Liver (tissue), 9 donors: ENCODE results near the gene ATG4B. TPM values are rescaled to one million over a fixed set of nuclear protein-coding genes. Genes with fewer than 3 reads are reported as not detected.
A peak's percentile ranks its signal among the peaks of the same experiment; 100 is the strongest.

Experiments used
- DNase-seq: peaks from one replicate; pipeline ENCODE4 v3.0.0-alpha.2; 2017; ENCODE audit warnings: low spot score
- H3K27ac ChIP-seq, 2 donors: one replicate each; pipeline ENCODE4 v1.7.0; 2013; ENCODE audit warnings: inconsistent platforms in 2 of 2, low read length in 2 of 2, control low read depth in 1 of 2, low read depth in 1 of 2, mild to moderate bottlenecking in 1 of 2
- H3K27me3 ChIP-seq, 4 donors: one replicate each; pipeline versions ENCODE4 v1.6.1 to v1.7.0; 2013; ENCODE audit warnings: low read length in 3 of 4, inconsistent platforms in 1 of 4, mild to moderate bottlenecking in 1 of 4, moderate library complexity in 1 of 4; ENCODE audit not compliant: control insufficient read depth in 4 of 4, insufficient read depth in 4 of 4
- H3K36me3 ChIP-seq, 4 donors: one replicate each; pipeline versions ENCODE4 v1.6.1 to v1.7.0; 2013; ENCODE audit warnings: low read length in 3 of 4, mild to moderate bottlenecking in 3 of 4, low read depth in 1 of 4, moderate library complexity in 1 of 4; ENCODE audit not compliant: control insufficient read depth in 4 of 4, insufficient read depth in 3 of 4
- H3K4me1 ChIP-seq, 4 donors: one replicate each; pipeline versions ENCODE4 v1.6.1 to v1.7.0; 2013; ENCODE audit warnings: low read length in 3 of 4, mild to moderate bottlenecking in 3 of 4, moderate library complexity in 1 of 4; ENCODE audit not compliant: control insufficient read depth in 4 of 4, insufficient read depth in 4 of 4
- H3K4me3 ChIP-seq, 3 donors: one replicate each; pipeline versions ENCODE4 v1.6.1 to v1.7.0; 2013; ENCODE audit warnings: low read length in 3 of 3, control low read depth in 1 of 3, low read depth in 1 of 3, mild to moderate bottlenecking in 1 of 3
- H3K9ac ChIP-seq, 2 donors: one replicate each; pipeline ENCODE4 v1.7.0; 2013; ENCODE audit warnings: low read length in 2 of 2, mild to moderate bottlenecking in 2 of 2, moderate library complexity in 2 of 2, control low read depth in 1 of 2, low read depth in 1 of 2
- H3K9me3 ChIP-seq, 4 donors: one replicate each; pipeline versions ENCODE4 v1.6.1 to v1.7.0; 2013; ENCODE audit warnings: low read length in 3 of 4; ENCODE audit not compliant: control insufficient read depth in 4 of 4
- EGR1 ChIP-seq, 2 donors: IDR thresholded peaks; 2 replicates each; pipeline ENCODE4 v1.6.1; 2016 to 2018; ENCODE audit warnings: antibody characterized with exemption in 2 of 2, low read depth in 2 of 2
- FOXA1 ChIP-seq: IDR thresholded peaks from 2 replicates; pipeline ENCODE4 v1.6.1; 2016; ENCODE audit warnings: antibody characterized with exemption
- FOXA2 ChIP-seq: IDR thresholded peaks from 2 replicates; pipeline ENCODE4 v1.6.1; 2016; ENCODE audit warnings: antibody characterized with exemption
- GABPA ChIP-seq, 2 donors: IDR thresholded peaks in 1 of 2; conservative IDR thresholded peaks in 1 of 2; 2 replicates each; pipeline ENCODE4 v1.6.1; 2016; ENCODE audit warnings: antibody characterized with exemption in 2 of 2, mild to moderate bottlenecking in 1 of 2, moderate library complexity in 1 of 2
- HNF4G ChIP-seq: IDR thresholded peaks from 2 replicates; pipeline ENCODE4 v1.6.1; 2016; ENCODE audit warnings: antibody characterized with exemption
- JUND ChIP-seq, 2 donors: IDR thresholded peaks; 2 replicates each; pipeline ENCODE4 v1.6.1; 2016; ENCODE audit warnings: antibody characterized with exemption in 2 of 2
- NR2F2 ChIP-seq: IDR thresholded peaks from 2 replicates; pipeline ENCODE4 v1.6.1; 2016; ENCODE audit warnings: antibody characterized with exemption
- RAD21 ChIP-seq, 2 donors: IDR thresholded peaks; 2 replicates each; pipeline ENCODE4 v1.6.1; 2016; ENCODE audit warnings: antibody characterized with exemption in 2 of 2, mild to moderate bottlenecking in 2 of 2
- RXRA ChIP-seq, 2 donors: IDR thresholded peaks; 2 replicates each; pipeline ENCODE4 v1.6.1; 2017 to 2018; ENCODE audit warnings: antibody characterized with exemption in 2 of 2, mild to moderate bottlenecking in 1 of 2
- TAF1 ChIP-seq: conservative IDR thresholded peaks from 2 replicates; pipeline ENCODE4 v1.6.1; 2016; ENCODE audit warnings: antibody characterized with exemption, mild to moderate bottlenecking
- YY1 ChIP-seq: IDR thresholded peaks from 2 replicates; pipeline ENCODE4 v1.6.1; 2016; ENCODE audit warnings: antibody characterized with exemption, mild to moderate bottlenecking
- ZBTB33 ChIP-seq: IDR thresholded peaks from 2 replicates; pipeline ENCODE4 v1.6.1; 2016; ENCODE audit warnings: antibody characterized with exemption
- WGBS: extraction: QIAGEN DNeasy Blood & Tissue Kit; methylation state at CpG from one replicate; pipeline ENCODE4 v1.1.7; 2013; 5-methylcytosine and 5-hydroxymethylcytosine counted together
- polyA plus RNA-seq, 2 donors: library from polyadenylated mRNA; stranded (reverse) in 1 of 2; unstranded in 1 of 2; fragments of 200-250 nt in 1 of 2; fragments of >200 nt in 1 of 2; fragmentation: Nextera tagmentation in 1 of 2; extraction: Ambion mirVana in 1 of 2; gene quantifications; one replicate each; pipeline versions ENCODE4 v1.2.1 to v1.2.3, GENCODE V29; 2013 to 2015
- total RNA-seq, 2 donors: library from RNA; depleted of rRNA; stranded (reverse); fragments of >200 nt; gene quantifications; one replicate each; pipeline ENCODE4 v1.2.3, GENCODE V29; 2014
- TF ChIP-seq, protein P1 (sequence below): IDR thresholded peaks from 2 replicates; pipeline ENCODE4 v1.6.1; 2016; ENCODE audit warnings: antibody characterized with exemption
- TF ChIP-seq, protein P2 (sequence below): fragments of 150-350 bp; IDR thresholded peaks from 2 replicates; pipeline ENCODE4 v1.5.1; 2017; ENCODE audit warnings: improper control_type of control experiment, low read depth, low read length; ENCODE audit not compliant: missing input control
- TF ChIP-seq, protein P3 (sequence below): IDR thresholded peaks from 2 replicates; pipeline ENCODE4 v1.6.1; 2016; ENCODE audit warnings: antibody characterized with exemption
- TF ChIP-seq, protein P4 (sequence below): IDR thresholded peaks from 2 replicates; pipeline ENCODE4 v1.6.1; 2016; ENCODE audit warnings: antibody characterized with exemption, mild to moderate bottlenecking
- donor health status: healthy.
- donor health status: healthy.
- donor health status: healthy.
- donor health status: healthy.
- donor health status: healthy.

ATG4B gene
- total and polyA plus RNA-seq, 4 donors = 31.0 to 50.3 (median 37.7) TPM

DNA sequence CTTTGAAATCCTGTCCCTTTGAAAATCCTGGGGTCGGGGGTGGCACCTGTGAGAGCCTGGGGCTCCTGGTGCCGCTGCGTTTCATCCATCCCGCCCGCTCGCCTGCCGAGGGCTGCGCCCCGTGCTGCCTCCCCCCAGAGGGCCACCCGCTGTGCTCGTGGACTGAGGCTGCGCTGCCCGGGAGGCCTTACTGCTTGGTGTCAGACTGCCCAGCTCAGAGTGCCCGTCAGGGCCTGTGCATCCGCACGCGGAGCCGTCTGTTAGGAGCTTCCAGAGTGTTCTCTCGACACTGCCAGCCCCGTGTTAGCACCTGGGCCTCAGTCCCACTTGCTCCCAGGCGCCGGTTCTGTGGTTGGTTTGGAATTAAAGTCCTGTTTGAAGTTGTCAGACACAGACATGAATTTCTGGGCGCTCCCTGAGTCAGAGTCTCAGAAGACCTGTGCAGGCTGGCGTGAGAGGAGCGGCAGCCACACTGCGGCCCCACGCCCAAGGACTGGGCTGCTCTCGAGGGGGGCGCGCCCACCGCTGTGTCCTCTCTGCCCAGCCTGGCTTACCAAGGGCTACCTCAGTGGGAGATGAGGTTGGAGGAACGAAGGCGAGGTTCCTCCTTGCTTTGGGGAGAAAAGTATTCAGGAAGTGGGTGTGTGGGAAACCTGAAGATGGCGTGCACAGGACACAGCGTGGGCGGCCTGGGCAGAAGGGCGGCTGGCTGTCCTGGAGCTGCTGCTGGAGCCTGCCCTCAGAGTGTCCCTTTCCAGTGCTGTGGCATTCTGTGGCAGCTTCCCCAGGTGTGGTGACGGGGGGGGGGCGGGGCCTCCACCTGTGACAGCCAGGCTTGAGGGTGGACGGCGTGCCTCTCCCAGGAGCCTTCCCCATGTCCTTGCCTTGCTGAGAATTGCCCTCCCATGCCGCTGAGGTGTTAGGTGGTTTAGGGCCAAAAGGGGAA, 35.0 kb downstream of the ATG4B start (continued):
- no peak for TF ChIP-seq ZBTB33

- TF ChIP-seq HNF4G = no peak
- no peak for TF ChIP-seq TAF1
- no peak for TF ChIP-seq GABPA (IDR thresholded peaks at IDR 0.05 in 1 of 2, conservative IDR thresholded peaks at IDR 0.05 in 1 of 2)
- TF ChIP-seq FOXA1 = no peak
- TF ChIP-seq NR2F2 = no peak
- TF ChIP-seq, protein P1, sequence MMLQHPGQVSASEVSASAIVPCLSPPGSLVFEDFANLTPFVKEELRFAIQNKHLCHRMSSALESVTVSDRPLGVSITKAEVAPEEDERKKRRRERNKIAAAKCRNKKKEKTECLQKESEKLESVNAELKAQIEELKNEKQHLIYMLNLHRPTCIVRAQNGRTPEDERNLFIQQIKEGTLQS = no peak
- no peak for TF ChIP-seq RAD21 (IDR thresholded peaks at IDR 0.05)
- TF ChIP-seq YY1 = no peak
- no peak for TF ChIP-seq FOXA2
- Histone ChIP-seq H3K27ac (peak overlapping the region in 1 of 2 donors; percentile 44), H3K27me3 (no peaks in the 10 kb centered on the region), H3K36me3 (peaks cover 2 to 43% (median 11%) of the 10 kb centered on the region in 4 donors), H3K4me1 (peaks cover 0 to 9% (median 0%) of the 10 kb centered on the region in 4 donors), H3K9me3 (no peaks in the 10 kb centered on the region), H3K9ac (no peak overlapping the region), H3K4me3 (no peak overlapping the region)
- DNase-seq = no peak
- WGBS = 91% methylated on average over 18 of the region's 18 CpGs
Measured at GRCh38 chr2:241673189-241673663, 35.7 kb downstream of the ATG4B start.

- 91% methylated on average over 21 of the region's 21 CpGs for WGBS
- no peak overlapping the region for H3K4me3 ChIP-seq
- H3K4me1 ChIP-seq = peaks cover 0 to 9% (median 0%) of the 10 kb centered on the region in 4 donors
- peaks cover 2 to 41% (median 9%) of the 10 kb centered on the region in 4 donors for H3K36me3 ChIP-seq
- no peak for DNase-seq
- H3K9me3 ChIP-seq = no peaks in the 10 kb centered on the region
- H3K9ac ChIP-seq = no peak overlapping the region
- H3K27me3 ChIP-seq = no peaks in the 10 kb centered on the region
- H3K27ac ChIP-seq = no peak overlapping the region
- no peak for TF ChIP-seq YY1
- no peak for TF ChIP-seq RXRA (IDR thresholded peaks at IDR 0.05)
- TF ChIP-seq, protein P2, sequence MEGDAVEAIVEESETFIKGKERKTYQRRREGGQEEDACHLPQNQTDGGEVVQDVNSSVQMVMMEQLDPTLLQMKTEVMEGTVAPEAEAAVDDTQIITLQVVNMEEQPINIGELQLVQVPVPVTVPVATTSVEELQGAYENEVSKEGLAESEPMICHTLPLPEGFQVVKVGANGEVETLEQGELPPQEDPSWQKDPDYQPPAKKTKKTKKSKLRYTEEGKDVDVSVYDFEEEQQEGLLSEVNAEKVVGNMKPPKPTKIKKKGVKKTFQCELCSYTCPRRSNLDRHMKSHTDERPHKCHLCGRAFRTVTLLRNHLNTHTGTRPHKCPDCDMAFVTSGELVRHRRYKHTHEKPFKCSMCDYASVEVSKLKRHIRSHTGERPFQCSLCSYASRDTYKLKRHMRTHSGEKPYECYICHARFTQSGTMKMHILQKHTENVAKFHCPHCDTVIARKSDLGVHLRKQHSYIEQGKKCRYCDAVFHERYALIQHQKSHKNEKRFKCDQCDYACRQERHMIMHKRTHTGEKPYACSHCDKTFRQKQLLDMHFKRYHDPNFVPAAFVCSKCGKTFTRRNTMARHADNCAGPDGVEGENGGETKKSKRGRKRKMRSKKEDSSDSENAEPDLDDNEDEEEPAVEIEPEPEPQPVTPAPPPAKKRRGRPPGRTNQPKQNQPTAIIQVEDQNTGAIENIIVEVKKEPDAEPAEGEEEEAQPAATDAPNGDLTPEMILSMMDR = no peak
- TF ChIP-seq GABPA (IDR thresholded peaks at IDR 0.05 in 1 of 2, conservative IDR thresholded peaks at IDR 0.05 in 1 of 2) = no peak
- TF ChIP-seq, protein P3, sequence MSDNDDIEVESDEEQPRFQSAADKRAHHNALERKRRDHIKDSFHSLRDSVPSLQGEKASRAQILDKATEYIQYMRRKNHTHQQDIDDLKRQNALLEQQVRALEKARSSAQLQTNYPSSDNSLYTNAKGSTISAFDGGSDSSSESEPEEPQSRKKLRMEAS = no peak
- TF ChIP-seq EGR1 (IDR thresholded peaks at IDR 0.05; ENCODE audit: low read depth in 2 of 2) = no peak
- no peak for TF ChIP-seq JUND (IDR thresholded peaks at IDR 0.05)
- no peak for TF ChIP-seq TAF1
- TF ChIP-seq HNF4G = no peak
- TF ChIP-seq, protein P1 = no peak
- TF ChIP-seq, protein P4, sequence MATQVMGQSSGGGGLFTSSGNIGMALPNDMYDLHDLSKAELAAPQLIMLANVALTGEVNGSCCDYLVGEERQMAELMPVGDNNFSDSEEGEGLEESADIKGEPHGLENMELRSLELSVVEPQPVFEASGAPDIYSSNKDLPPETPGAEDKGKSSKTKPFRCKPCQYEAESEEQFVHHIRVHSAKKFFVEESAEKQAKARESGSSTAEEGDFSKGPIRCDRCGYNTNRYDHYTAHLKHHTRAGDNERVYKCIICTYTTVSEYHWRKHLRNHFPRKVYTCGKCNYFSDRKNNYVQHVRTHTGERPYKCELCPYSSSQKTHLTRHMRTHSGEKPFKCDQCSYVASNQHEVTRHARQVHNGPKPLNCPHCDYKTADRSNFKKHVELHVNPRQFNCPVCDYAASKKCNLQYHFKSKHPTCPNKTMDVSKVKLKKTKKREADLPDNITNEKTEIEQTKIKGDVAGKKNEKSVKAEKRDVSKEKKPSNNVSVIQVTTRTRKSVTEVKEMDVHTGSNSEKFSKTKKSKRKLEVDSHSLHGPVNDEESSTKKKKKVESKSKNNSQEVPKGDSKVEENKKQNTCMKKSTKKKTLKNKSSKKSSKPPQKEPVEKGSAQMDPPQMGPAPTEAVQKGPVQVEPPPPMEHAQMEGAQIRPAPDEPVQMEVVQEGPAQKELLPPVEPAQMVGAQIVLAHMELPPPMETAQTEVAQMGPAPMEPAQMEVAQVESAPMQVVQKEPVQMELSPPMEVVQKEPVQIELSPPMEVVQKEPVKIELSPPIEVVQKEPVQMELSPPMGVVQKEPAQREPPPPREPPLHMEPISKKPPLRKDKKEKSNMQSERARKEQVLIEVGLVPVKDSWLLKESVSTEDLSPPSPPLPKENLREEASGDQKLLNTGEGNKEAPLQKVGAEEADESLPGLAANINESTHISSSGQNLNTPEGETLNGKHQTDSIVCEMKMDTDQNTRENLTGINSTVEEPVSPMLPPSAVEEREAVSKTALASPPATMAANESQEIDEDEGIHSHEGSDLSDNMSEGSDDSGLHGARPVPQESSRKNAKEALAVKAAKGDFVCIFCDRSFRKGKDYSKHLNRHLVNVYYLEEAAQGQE = no peak
- TF ChIP-seq RAD21 (IDR thresholded peaks at IDR 0.05) = no peak
Measured at GRCh38 chr2:241673797-241674725, 36.6 kb downstream of the ATG4B start.
